OCI-LY3 (cell line): Measurements from ENCODE around the gene TMEM190.
"Not testable (repeated sequence)": the region's sequence is repeated elsewhere in the genome, so short reads cannot be mapped to it uniquely, and the experiment has no call there.

Experiments
- H2AFZ ChIP-seq: fragments of 200-600, 300-600 bp; shearing (Covaris generic); 2 replicates; pipeline ENCODE4 v1.6.0; 2014; ENCODE audit warnings: antibody characterized with exemption, low read depth, low read length
- H3K27ac ChIP-seq: fragments of 200-600, 300-600 bp; sonication (generic); 2 replicates; pipeline ENCODE4 v1.5.1; 2014; ENCODE audit warnings: mild to moderate bottlenecking, low read length, moderate library complexity, mixed read lengths
- H3K27me3 ChIP-seq: fragments of 200-600, 300-600 bp; sonication (generic); 2 replicates; pipeline ENCODE4 v1.6.1; 2014; ENCODE audit warnings: low read depth, low read length, mixed read lengths
- H3K36me3 ChIP-seq: fragments of 200-600, 300-600 bp; sonication (generic); replicated peaks from 2 replicates; pipeline ENCODE3; 2014; ENCODE audit warnings: low read depth, low read length, mixed read lengths
- H3K4me1 ChIP-seq: fragments of 300-600, 200-600 bp; sonication (generic); 2 replicates; pipeline ENCODE4 v1.6.1; 2014; ENCODE audit warnings: low read length, mixed read lengths
- H3K4me2 ChIP-seq: fragments of 200-600, 300-600 bp; sonication (generic); 2 replicates; pipeline ENCODE4 v1.6.1; 2014; ENCODE audit warnings: low read length, mixed read lengths
- H3K4me3 ChIP-seq: fragments of 300-600, 200-600 bp; sonication (generic); 2 replicates; pipeline ENCODE4 v1.5.1; 2014; ENCODE audit warnings: antibody characterized with exemption, mild to moderate bottlenecking, low read length, moderate library complexity
- H3K79me2 ChIP-seq: fragments of 300-600, 200-600 bp; shearing (Covaris generic); 2 replicates; pipeline ENCODE4 v1.6.1; 2014; ENCODE audit warnings: mild to moderate bottlenecking, low read length, mixed read lengths
- H3K9ac ChIP-seq: fragments of 300-600, 200-600 bp; shearing (Covaris generic); 2 replicates; pipeline ENCODE4 v1.6.0; 2014; ENCODE audit warnings: mild to moderate bottlenecking, low read length, moderate library complexity
- H3K9me3 ChIP-seq: fragments of 200-600, 300-600 bp; shearing (Covaris generic); 2 replicates; pipeline ENCODE4 v1.6.1; 2014; ENCODE audit warnings: low read length, mixed read lengths; ENCODE audit not compliant: insufficient read depth
- H4K20me1 ChIP-seq: fragments of 200-600, 300-600 bp; sonication (generic); 2 replicates; pipeline ENCODE4 v1.6.1; 2016; ENCODE audit warnings: low read length, mixed read lengths; ENCODE audit not compliant: insufficient read depth
- CTCF ChIP-seq: fragments of 200-600, 300-600 bp; sonication (generic); IDR thresholded peaks from 2 replicates; pipeline ENCODE4 v1.5.1; 2014; ENCODE audit warnings: antibody characterized with exemption, low read length, low read depth
- EZH2phosphoT487 ChIP-seq: fragments of 200-600 bp; shearing (Covaris generic); IDR thresholded peaks from 2 replicates; pipeline ENCODE4 v1.6.1; 2018; ENCODE audit warnings: antibody characterized with exemption, mixed run types, low read depth

The TMEM190 gene

GRCh38 chr19:55376241-55376933, at the start of gene TMEM190:
Gene TMEM190 (plus strand): TSS chr19:55376826. CDS start chr19:55376854, 28 bp downstream.
- no peak for TF ChIP-seq EZH2phosphoT487
- TF ChIP-seq CTCF = no peak
- no peaks in the 10 kb centered on the region for H3K9me3 ChIP-seq
- no peaks in the 10 kb centered on the region for H3K36me3 ChIP-seq
- peaks cover 15% of the 10 kb centered on the region for H3K27me3 ChIP-seq
- H2AFZ ChIP-seq = no peak within 1 kb of the TSS
- 0 out of 2 replicates have a peak, but pooled peaks cover under 1% of the 10 kb centered on the region for H3K79me2 ChIP-seq
- no peak within 1 kb of the TSS for H3K9ac ChIP-seq
- no peak within 1 kb of the TSS for H3K4me3 ChIP-seq
- no peak within 1 kb of the TSS for H3K4me2 ChIP-seq
- H3K4me1 ChIP-seq = peaks cover 11% of the 10 kb centered on the region
- no peak within 1 kb of the TSS for H3K27ac ChIP-seq
- no peaks in the 10 kb centered on the region for H4K20me1 ChIP-seq

DNA sequence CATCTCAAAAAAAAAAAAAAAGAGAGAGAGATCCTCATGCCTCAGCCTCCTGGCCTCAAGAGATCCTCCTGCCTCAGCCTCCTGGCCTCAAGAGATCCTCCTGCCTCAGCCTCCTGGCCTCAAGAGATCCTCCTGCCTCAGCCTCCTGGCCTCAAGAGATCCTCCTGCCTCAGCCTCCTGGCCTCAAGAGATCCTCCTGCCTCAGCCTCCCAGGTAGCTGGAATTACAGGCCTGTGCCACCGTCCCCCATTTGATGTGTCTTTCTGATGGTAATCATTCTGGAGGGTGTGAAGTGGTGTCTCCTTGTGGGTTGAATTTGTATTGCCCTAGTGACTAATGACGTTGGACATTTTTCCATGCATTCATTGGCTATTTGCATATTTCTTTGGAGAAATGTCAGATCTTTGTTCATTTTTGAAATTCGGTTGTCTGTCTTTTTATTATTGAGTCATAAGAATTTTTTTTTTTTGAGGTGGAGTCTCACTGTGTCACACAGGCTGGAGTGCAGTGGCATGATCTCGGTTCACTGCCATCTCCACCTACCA, 47.8 kb upstream of the TMEM190 start:
- not testable (repeated sequence) for H2AFZ ChIP-seq, H3K4me2 ChIP-seq, H3K36me3 ChIP-seq, H3K27ac ChIP-seq, H3K79me2 ChIP-seq, H3K9me3 ChIP-seq, H3K4me3 ChIP-seq, H3K9ac ChIP-seq, H4K20me1 ChIP-seq, H3K4me1 ChIP-seq, H3K27me3 ChIP-seq

GRCh38 chr19:55329791-55330190, 46.8 kb upstream of the TMEM190 start:
- not testable (repeated sequence) for H3K4me3 ChIP-seq, H2AFZ ChIP-seq, H3K79me2 ChIP-seq, H4K20me1 ChIP-seq, H3K4me1 ChIP-seq, H3K36me3 ChIP-seq, H3K4me2 ChIP-seq, H3K9ac ChIP-seq, H3K9me3 ChIP-seq, H3K27ac ChIP-seq
- H3K27me3 ChIP-seq = peaks cover 12% of the 10 kb centered on the region; the same call in 1 of the 2 replicates

DNA sequence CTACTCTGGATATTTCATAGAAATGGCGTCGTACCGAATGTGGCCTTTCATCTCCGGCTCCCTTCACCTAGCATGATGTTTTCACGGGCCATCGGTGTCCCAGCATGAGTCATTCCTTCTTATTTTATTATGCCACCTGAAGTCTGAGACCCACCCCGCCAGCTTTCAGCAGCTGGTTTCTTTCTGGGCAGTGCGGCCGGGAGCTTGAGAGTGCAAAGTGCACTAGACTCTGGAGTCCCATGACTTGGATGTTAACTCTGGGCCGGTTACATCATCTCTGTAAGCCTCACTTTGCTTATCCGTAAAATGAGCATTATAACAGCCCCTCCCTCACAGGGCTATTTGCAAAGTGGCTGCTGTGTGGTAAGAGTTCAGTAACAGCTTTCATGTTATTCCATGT, 42.8 kb upstream of the TMEM190 start:
- no peaks in the 10 kb centered on the region for H4K20me1 ChIP-seq
- H3K4me2 ChIP-seq = no peak overlapping the region
- TF ChIP-seq CTCF (no peak), EZH2phosphoT487 (no peak)
- no peaks in the 10 kb centered on the region for H3K36me3 ChIP-seq
- no peak overlapping the region for H3K4me3 ChIP-seq
- H3K79me2 ChIP-seq = no peaks in the 10 kb centered on the region
- no peak overlapping the region for H3K27ac ChIP-seq
- H3K27me3 ChIP-seq = peaks cover 20% of the 10 kb centered on the region; the same call in 1 of the 2 replicates
- no peak overlapping the region for H3K9ac ChIP-seq
- peaks cover 7% of the 10 kb centered on the region; the same call in 1 of the 2 replicates for H3K4me1 ChIP-seq
- H2AFZ ChIP-seq = no peak overlapping the region
- no peaks in the 10 kb centered on the region for H3K9me3 ChIP-seq

DNA sequence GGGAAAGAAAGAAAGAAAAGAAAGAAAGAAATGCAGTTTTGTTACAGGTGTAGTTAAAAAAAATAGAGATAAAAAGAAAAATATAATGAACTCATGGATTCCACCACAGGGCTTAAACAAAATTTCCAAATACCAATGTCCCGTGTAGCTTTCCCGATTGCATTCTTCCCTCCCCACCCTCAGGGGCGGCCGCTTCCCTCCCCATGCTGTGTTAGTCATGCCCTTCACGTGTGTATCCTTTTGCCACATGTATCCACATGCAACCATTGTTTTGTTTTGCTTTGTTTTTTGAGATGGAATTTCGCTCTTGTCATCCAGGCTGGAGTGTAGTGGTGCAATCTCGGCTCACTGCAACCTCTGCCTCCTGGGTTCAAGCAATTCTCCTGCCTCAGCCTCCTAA, 40.5 kb upstream of the TMEM190 start:
- H3K9me3 ChIP-seq = no peaks in the 10 kb centered on the region
- peaks cover 20% of the 10 kb centered on the region; the same call in 1 of the 2 replicates for H3K27me3 ChIP-seq
- no peak overlapping the region for H3K27ac ChIP-seq
- no peaks in the 10 kb centered on the region for H3K36me3 ChIP-seq
- no peak overlapping the region for H3K9ac ChIP-seq
- H3K4me1 ChIP-seq = peaks cover 7% of the 10 kb centered on the region; the same call in 1 of the 2 replicates
- H3K4me3 ChIP-seq = no peak overlapping the region
- no peak overlapping the region for H2AFZ ChIP-seq
- H4K20me1 ChIP-seq = no peaks in the 10 kb centered on the region
- no peak overlapping the region for H3K4me2 ChIP-seq
- TF ChIP-seq EZH2phosphoT487 = no peak
- TF ChIP-seq CTCF = no peak
- H3K79me2 ChIP-seq = peaks cover 8% of the 10 kb centered on the region; the same call in 1 of the 2 replicates
